Measurements from ENCODE around the gene UBE2J2. TPM values are rescaled to one million over a fixed set of nuclear protein-coding genes. Genes with fewer than 3 reads are reported as not detected.

UBE2J2 gene
- total and polyA plus RNA-seq, 2 of the 13 experiments (the other 11 are each of a cell fraction or from before 2014, with no cell fraction given): 25.4 to 29.4 TPM

DNA sequence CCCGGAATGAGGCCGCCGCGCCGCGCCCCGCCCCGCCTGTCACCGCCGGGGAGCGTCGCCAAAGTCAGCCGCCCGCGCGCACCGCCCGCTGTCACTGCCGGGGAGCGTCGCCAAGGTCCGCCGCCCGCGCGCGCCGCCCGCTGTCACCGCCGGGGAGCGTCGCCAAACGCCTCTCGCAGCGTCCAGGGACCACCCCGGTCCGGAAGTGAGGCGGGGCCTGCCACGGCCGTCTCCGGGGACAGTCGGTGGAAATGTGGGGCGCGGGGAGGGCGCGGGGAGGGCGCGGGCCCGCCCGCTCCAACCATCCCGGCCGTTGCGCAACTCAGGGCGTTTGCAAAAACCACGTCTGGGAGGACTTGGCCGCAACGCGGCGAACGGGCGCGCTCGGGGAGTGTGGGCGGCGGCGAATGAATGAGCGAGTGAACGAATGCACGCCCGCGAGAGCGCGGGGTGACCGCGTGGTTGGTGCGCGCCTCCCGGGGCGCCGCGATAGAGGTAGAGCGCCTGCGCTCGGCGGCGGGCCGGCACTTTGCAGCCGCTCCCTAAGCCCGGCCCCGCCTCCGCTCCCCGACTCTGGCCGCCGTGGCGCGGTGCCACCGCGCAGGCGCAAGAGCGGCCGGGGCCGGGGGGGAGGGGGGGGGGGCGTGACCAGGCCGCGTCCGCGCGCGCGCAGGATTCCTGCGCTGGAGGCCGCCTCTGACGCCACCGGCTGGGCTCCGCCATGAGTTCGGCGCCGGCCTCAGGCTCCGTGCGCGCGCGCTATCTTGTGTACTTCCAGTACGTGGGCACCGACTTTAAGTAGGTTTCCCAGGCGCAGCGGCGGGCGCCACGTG, 34.5 kb upstream of the UBE2J2 start, which contains the start of the genes ACAP3 and PUSL1 (continued):
- TF ChIP-seq, protein P1, sequence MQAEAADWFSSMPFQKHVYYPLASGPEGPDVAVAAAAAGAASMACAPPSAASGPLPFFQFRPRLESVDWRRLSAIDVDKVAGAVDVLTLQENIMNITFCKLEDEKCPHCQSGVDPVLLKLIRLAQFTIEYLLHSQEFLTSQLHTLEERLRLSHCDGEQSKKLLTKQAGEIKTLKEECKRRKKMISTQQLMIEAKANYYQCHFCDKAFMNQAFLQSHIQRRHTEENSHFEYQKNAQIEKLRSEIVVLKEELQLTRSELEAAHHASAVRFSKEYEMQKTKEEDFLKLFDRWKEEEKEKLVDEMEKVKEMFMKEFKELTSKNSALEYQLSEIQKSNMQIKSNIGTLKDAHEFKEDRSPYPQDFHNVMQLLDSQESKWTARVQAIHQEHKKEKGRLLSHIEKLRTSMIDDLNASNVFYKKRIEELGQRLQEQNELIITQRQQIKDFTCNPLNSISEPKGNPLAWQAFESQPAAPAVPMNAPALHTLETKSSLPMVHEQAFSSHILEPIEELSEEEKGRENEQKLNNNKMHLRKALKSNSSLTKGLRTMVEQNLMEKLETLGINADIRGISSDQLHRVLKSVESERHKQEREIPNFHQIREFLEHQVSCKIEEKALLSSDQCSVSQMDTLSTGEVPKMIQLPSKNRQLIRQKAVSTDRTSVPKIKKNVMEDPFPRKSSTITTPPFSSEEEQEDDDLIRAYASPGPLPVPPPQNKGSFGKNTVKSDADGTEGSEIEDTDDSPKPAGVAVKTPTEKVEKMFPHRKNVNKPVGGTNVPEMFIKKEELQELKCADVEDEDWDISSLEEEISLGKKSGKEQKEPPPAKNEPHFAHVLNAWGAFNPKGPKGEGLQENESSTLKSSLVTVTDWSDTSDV (CRISPR knock-in tag; IDR thresholded peaks at IDR 0.05): no peak; the same call in 1 of the 2 replicates
- TF ChIP-seq HIVEP1 (CRISPR knock-in tag; IDR thresholded peaks at IDR 0.05) (no peak), PAX8 (CRISPR knock-in tag; IDR thresholded peaks at IDR 0.05; ENCODE audit: borderline replicate concordance) (no peak), KDM5A (IDR thresholded peaks at IDR 0.05; ENCODE audit: borderline replicate concordance, low read length) (peak; percentile 39; the same call in 1 of the 2 replicates), NR2F6 (IDR thresholded peaks at IDR 0.05) (no peak), NR2F6 (CRISPR knock-in tag; IDR thresholded peaks at IDR 0.05) (no peak), SP1 (IDR thresholded peaks at IDR 0.05) (no peak), SP1 (CRISPR knock-in tag; IDR thresholded peaks at IDR 0.05) (no peak; the same call in 1 of the 2 replicates), TSC22D2 (CRISPR knock-in tag; IDR thresholded peaks at IDR 0.05; ENCODE audit: borderline replicate concordance) (no peak), RFXANK (CRISPR knock-in tag; IDR thresholded peaks at IDR 0.05) (no peak; the same call in 1 of the 2 replicates), PCBP2 (optimal IDR thresholded peaks at IDR 0.05; ENCODE audit: low read depth, low read length, poor library complexity, severe bottlenecking) (no peak), ZBTB42 (CRISPR knock-in tag; IDR thresholded peaks at IDR 0.05) (no peak; the same call in 1 of the 2 replicates), GTF3A (CRISPR knock-in tag; conservative IDR thresholded peaks at IDR 0.05) (no peak), ZNF207 (IDR thresholded peaks at IDR 0.05; ENCODE audit: borderline replicate concordance) (no peak), KAT8 (CRISPR knock-in tag; IDR thresholded peaks at IDR 0.05) (peak; percentile 63), ATRX (CRISPR knock-in tag; IDR thresholded peaks at IDR 0.05; ENCODE audit: borderline replicate concordance) (no peak), ZNF430 (CRISPR knock-in tag; IDR thresholded peaks at IDR 0.05) (no peak), TBX2 (CRISPR knock-in tag; IDR thresholded peaks at IDR 0.05; ENCODE audit: borderline replicate concordance) (peak; percentile 11; the same call in 1 of the 2 replicates), ZNF672 (CRISPR knock-in tag; IDR thresholded peaks at IDR 0.05) (no peak), MEIS1 (CRISPR knock-in tag; IDR thresholded peaks at IDR 0.05; ENCODE audit: borderline replicate concordance) (peak; percentile 61; the same call in 1 of the 2 replicates)
- TF ChIP-seq, protein P2, sequence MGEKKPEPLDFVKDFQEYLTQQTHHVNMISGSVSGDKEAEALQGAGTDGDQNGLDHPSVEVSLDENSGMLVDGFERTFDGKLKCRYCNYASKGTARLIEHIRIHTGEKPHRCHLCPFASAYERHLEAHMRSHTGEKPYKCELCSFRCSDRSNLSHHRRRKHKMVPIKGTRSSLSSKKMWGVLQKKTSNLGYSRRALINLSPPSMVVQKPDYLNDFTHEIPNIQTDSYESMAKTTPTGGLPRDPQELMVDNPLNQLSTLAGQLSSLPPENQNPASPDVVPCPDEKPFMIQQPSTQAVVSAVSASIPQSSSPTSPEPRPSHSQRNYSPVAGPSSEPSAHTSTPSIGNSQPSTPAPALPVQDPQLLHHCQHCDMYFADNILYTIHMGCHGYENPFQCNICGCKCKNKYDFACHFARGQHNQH (CRISPR knock-in tag; IDR thresholded peaks at IDR 0.05): no peak
- TF ChIP-seq, protein P3, sequence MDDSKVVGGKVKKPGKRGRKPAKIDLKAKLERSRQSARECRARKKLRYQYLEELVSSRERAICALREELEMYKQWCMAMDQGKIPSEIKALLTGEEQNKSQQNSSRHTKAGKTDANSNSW (CRISPR knock-in tag; IDR thresholded peaks at IDR 0.05; ENCODE audit: borderline replicate concordance): no peak; the same call in 1 of the 2 replicates
- TF ChIP-seq, protein P4, sequence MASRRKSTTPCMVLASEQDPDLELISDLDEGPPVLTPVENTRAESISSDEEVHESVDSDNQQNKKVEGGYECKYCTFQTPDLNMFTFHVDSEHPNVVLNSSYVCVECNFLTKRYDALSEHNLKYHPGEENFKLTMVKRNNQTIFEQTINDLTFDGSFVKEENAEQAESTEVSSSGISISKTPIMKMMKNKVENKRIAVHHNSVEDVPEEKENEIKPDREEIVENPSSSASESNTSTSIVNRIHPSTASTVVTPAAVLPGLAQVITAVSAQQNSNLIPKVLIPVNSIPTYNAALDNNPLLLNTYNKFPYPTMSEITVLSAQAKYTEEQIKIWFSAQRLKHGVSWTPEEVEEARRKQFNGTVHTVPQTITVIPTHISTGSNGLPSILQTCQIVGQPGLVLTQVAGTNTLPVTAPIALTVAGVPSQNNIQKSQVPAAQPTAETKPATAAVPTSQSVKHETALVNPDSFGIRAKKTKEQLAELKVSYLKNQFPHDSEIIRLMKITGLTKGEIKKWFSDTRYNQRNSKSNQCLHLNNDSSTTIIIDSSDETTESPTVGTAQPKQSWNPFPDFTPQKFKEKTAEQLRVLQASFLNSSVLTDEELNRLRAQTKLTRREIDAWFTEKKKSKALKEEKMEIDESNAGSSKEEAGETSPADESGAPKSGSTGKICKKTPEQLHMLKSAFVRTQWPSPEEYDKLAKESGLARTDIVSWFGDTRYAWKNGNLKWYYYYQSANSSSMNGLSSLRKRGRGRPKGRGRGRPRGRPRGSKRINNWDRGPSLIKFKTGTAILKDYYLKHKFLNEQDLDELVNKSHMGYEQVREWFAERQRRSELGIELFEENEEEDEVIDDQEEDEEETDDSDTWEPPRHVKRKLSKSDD (CRISPR knock-in tag; IDR thresholded peaks at IDR 0.05; ENCODE audit: low read depth): peak; percentile 20; the same call in 1 of the 2 replicates

All from HepG2 (cell line).